KOPT-K1 (cell line): Measurements from ENCODE around the gene GAPDH.
"Not testable (repeated sequence)": the region's sequence is repeated elsewhere in the genome, so short reads cannot be mapped to it uniquely, and the experiment has no call there.

Experiments
- H3K27ac ChIP-seq: fragments of 200-600 bp; sonication (generic); 2 replicates; pipeline ENCODE4 v1.5.1; 2016; ENCODE audit warnings: antibody characterized with exemption, mild to moderate bottlenecking, low read depth, low read length; ENCODE audit not compliant: poor library complexity, severe bottlenecking
- H3K36me3 ChIP-seq: fragments of 200-600 bp; sonication (generic); 2 replicates; pipeline ENCODE4 v1.5.1; 2017; ENCODE audit warnings: antibody characterized with exemption, mild to moderate bottlenecking, low read length, moderate library complexity; ENCODE audit not compliant: insufficient read depth
- H3K9me3 ChIP-seq: fragments of 200-600 bp; sonication (generic); 2 replicates; pipeline ENCODE4 v1.5.1; 2017; ENCODE audit warnings: antibody characterized with exemption, low read length, mild to moderate bottlenecking; ENCODE audit not compliant: insufficient read depth, poor library complexity, severe bottlenecking

GAPDH gene

GRCh38 chr12:6533923-6534694 is at the start of gene GAPDH:
Gene GAPDH (plus strand): TSS chr12:6534517. CDS start chr12:6534833, 316 bp downstream.
- Histone ChIP-seq H3K9me3 (no peaks in the 10 kb centered on the region), H3K27ac (peak within 1 kb of the TSS; percentile 99), H3K36me3 (peaks cover 80% of the 10 kb centered on the region)

GRCh38 chr12:6488240-6488639 is 46.1 kb upstream of the GAPDH start:
- H3K27ac ChIP-seq: no peak overlapping the region
- H3K9me3 ChIP-seq: no peaks in the 10 kb centered on the region
- H3K36me3 ChIP-seq: peaks cover 19% of the 10 kb centered on the region

GRCh38 chr12:6489449-6489848 is 44.9 kb upstream of the GAPDH start:
- H3K27ac ChIP-seq: no peak overlapping the region
- peaks cover 19% of the 10 kb centered on the region for H3K36me3 ChIP-seq

GRCh38 chr12:6490673-6491072 is 43.6 kb upstream of the GAPDH start:
- not testable (repeated sequence) for H3K27ac ChIP-seq, H3K9me3 ChIP-seq
- H3K36me3 ChIP-seq: peaks cover 26% of the 10 kb centered on the region

More at GRCh38 chr12:6489449-6489848, 44.9 kb upstream of the GAPDH start:
- no peaks in the 10 kb centered on the region for H3K9me3 ChIP-seq

- peak within 1 kb of the TSS; percentile 98 for H3K27ac ChIP-seq
- H3K9me3 ChIP-seq: no peaks in the 10 kb centered on the region
- H3K36me3 ChIP-seq: peaks cover 49% of the 10 kb centered on the region
These were observed 41.4 kb upstream of the GAPDH start, which contains the start of gene MRPL51 for GRCh38 chr12:6492838-6493496. Gene MRPL51 (minus strand): TSS chr12:6493262. CDS start chr12:6493136, 126 bp downstream.

- no peaks in the 10 kb centered on the region for H3K9me3 ChIP-seq
- H3K36me3 ChIP-seq: peaks cover 57% of the 10 kb centered on the region
These were observed 40.6 kb upstream of the GAPDH start, which contains the start of gene NCAPD2 for GRCh38 chr12:6493497-6494257. Gene NCAPD2 (plus strand): TSS chr12:6494102. CDS start chr12:6495099, 997 bp downstream.

GRCh38 chr12:6494258-6494743 is 40.0 kb upstream of the GAPDH start:
- Histone ChIP-seq H3K27ac (peak overlapping the region; percentile 98), H3K36me3 (peaks cover 63% of the 10 kb centered on the region), H3K9me3 (no peaks in the 10 kb centered on the region)

More at GRCh38 chr12:6493497-6494257, 40.6 kb upstream of the GAPDH start, which contains the start of gene NCAPD2:
- H3K27ac ChIP-seq: peak within 1 kb of the TSS; percentile 98

- Histone ChIP-seq H3K27ac (peak overlapping the region; percentile 98), H3K36me3 (peaks cover 69% of the 10 kb centered on the region), H3K9me3 (no peaks in the 10 kb centered on the region)
These were observed 39.3 kb upstream of the GAPDH start for GRCh38 chr12:6494968-6495367.

- not testable (repeated sequence) for H3K9me3 ChIP-seq, H3K27ac ChIP-seq
- peaks cover 72% of the 10 kb centered on the region for H3K36me3 ChIP-seq
These were observed 37.0 kb upstream of the GAPDH start for GRCh38 chr12:6497291-6497690.

- Histone ChIP-seq H3K36me3 (peaks cover 98% of the 10 kb centered on the region), H3K27ac (no peak overlapping the region), H3K9me3 (no peaks in the 10 kb centered on the region)
These were observed 33.9 kb upstream of the GAPDH start for GRCh38 chr12:6500466-6500865.

GRCh38 chr12:6507102-6507998 is 27.0 kb upstream of the GAPDH start:
- Histone ChIP-seq H3K27ac (no peak overlapping the region), H3K9me3 (no peaks in the 10 kb centered on the region), H3K36me3 (peaks cover 95% of the 10 kb centered on the region)

- H3K9me3 ChIP-seq: no peaks in the 10 kb centered on the region
- H3K27ac ChIP-seq: no peak overlapping the region
These were observed 26.2 kb upstream of the GAPDH start for GRCh38 chr12:6508087-6508486.

GRCh38 chr12:6520186-6520585 is 14.1 kb upstream of the GAPDH start:
- H3K36me3 ChIP-seq: peaks cover 100% of the 10 kb centered on the region
- H3K9me3 ChIP-seq: no peaks in the 10 kb centered on the region
- H3K27ac ChIP-seq: no peak overlapping the region

More at GRCh38 chr12:6508087-6508486, 26.2 kb upstream of the GAPDH start:
- H3K36me3 ChIP-seq: peaks cover 95% of the 10 kb centered on the region

GRCh38 chr12:6522193-6522592 is 12.1 kb upstream of the GAPDH start:
- no peak overlapping the region for H3K27ac ChIP-seq
- H3K9me3 ChIP-seq: no peaks in the 10 kb centered on the region
- H3K36me3 ChIP-seq: peaks cover 100% of the 10 kb centered on the region
